HG03108 (cell line): Measurements from ENCODE around the gene SASH1.
A peak's percentile ranks its signal among the peaks of the same experiment; 100 is the strongest.

ENCODE experiments used
- ATAC-seq: cut with Tn5 transposase; IDR thresholded peaks from one replicate; pipeline ENCODE4 v1.9.1; 2021; ENCODE audit warnings: moderate library complexity; ENCODE audit not compliant: unreplicated experiment

Gene SASH1

DNA sequence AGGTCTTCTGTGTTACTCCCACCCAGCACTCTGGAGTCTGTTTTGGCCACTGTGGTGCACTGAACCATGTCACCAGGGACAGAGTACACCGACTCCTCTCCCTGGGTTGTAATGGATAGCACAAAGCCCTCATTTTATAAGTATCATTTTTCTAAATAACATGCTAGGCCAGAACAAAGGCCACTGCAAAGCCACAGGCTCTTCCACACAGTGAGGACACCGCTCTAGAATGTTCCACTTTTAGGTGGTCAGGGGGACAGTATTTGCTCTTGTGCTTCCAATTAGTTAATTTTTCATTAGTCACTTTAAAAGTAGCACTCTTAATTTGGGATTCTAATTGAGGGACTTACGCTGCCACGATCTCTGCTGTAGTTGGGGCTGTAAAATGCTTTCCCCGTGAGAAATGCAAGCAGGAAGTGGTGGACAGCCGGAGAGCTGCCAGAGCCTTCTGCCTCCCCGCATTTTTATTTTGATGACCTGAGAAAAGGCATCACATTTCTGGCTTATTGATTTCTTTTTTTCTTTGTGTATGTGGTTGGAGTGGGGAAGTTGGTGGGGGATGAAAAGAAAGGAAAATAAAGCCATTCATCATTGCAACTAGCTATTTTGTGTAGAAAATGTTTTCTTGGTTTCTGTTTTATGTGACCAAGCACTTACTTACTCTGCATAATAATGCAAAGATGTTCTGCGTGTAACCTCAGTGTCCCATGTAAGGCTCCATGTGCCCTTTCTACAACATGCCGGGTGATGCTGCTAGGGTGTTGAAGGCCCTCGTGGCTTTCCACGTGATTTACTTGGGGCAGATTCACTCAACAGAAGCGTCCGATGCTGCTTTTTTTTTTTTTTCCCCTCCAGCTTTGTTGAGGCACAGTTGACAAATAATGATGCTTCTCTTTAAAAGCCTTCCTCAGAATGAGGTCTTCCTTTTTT lies 195.9 kb downstream of the SASH1 start:
- no peak for ATAC-seq

DNA sequence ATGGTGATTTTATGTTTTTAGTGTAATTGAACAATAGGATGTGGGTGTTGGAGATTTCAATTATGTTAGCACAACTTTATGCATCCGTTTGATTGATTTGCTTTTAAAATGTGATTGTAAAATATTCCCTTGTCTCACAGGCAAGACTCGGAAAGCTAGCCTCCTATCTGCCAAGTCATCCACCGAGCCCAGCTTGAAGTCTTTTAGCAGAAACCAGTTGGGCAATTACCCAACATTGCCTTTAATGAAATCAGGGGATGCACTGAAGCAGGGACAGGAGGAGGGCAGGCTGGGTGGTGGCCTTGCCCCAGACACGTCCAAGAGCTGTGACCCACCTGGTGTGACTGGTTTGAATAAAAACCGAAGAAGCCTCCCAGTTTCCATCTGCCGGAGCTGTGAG lies 200.9 kb downstream of the SASH1 start:
- ATAC-seq: no peak

DNA sequence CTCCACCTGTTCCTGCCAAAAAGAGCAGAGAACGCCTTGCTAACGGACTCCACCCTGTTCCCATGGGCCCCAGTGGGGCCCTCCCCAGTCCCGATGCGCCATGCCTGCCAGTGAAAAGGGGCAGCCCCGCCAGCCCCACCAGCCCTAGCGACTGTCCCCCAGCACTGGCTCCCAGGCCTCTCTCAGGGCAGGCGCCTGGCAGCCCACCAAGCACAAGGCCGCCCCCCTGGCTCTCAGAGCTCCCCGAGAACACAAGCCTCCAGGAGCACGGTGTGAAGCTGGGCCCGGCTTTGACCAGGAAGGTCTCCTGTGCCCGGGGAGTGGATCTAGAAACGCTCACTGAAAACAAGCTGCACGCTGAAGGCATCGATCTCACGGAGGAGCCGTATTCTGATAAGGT lies 201.8 kb downstream of the SASH1 start:
- ATAC-seq: no peak

DNA sequence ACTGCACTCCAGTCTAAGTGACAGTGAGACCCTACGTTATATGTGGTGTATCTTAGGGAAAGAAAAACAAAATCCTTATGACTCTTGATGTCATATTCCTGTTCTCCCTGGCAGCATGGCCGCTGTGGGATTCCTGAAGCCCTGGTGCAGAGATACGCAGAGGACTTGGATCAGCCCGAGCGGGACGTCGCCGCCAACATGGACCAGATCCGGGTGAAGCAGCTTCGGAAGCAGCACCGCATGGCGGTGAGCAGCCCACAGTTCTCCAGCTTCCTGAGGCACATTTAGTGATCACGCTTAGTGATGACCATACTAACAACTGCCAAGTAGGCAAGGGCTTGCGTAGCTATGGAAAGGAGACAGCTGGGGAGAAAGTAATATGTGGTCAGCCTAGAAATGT lies 203.3 kb downstream of the SASH1 start:
- no peak for ATAC-seq

DNA sequence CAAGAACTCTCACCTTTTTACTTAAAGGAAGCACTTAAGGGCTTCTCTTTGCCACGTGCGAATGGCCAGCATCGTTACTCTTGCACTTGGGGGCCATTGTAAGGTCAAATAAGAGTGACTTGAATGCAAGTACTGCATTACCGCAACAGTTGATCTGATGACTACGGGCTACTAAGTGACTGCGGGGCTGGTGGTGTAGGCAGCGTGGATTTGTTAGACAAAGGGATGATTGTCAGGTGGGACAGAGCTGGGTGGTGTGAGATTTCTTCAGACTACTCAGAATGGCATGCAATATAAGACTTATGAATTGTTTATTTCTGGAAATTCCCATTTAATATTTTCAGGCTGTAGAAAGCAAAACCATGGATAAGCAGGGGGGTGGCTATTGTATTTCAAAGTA lies 204.5 kb downstream of the SASH1 start:
- ATAC-seq: no peak

DNA sequence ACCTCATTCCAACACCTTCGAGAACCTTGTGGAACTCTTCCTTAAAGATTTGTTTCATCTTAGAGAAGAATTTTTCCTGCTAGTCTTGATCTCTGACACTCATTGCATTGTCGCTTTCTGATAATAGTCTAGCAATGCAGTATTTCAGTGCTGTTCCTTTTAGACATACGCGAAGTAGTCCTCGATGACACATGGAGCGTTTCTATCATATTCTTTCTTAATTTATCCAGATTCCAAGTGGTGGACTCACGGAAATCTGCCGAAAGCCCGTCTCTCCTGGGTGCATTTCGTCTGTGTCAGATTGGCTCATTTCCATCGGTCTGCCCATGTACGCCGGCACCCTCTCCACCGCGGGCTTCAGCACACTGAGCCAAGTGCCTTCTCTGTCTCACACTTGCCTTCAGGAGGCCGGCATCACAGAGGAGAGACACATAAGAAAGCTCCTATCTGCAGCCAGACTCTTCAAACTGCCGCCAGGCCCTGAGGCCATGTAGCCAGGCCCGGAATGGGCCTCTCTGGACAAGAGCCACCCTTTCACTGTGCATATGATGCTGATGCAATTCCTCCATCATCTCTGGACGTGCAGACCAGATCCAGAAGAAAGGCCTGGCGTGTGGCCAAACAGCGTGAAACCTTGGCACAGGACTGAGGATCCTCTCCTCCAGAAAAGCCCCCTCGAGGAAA lies 205.6 kb downstream of the SASH1 start:
- no peak for ATAC-seq

DNA sequence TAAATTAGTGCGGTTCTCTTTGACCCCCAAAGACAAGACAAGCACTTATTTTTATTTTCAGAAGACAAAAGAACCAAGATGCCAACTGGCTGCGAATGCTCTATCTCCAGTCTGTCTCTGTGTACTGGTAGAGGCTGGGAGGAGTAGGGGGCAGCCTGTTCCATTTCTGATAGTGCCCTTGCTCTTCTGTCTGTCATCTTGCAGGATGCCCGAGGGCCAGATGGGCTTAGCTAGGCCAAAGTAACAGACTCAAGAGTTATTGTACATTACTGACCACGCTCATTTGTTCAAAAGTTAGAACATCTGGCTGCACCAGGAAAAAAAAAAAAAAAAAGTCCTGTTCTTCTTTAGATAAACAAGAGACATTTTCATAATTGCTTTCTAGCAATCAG lies 206.1 kb downstream of the SASH1 start:
- no peak for ATAC-seq

DNA sequence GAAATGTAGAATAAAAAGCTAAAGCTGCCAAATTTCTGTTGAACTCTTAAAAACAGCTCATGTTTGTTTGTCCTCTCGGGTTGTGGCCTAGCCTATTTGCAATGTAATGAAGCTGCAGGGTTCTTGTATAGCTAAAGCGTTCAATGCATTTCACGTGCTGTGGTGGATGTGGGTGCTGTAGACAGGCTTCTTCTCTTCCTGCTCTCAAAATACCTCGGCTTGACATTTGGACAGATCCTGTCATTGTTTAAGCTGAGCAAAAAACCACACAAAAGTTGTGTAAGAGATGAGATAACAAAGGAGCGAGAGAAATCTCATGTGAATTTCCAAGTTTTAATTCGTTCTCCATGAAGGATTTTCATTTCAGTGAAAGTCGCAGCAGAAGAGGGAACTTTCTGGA lies 207.9 kb downstream of the SASH1 start:
- no peak for ATAC-seq

DNA sequence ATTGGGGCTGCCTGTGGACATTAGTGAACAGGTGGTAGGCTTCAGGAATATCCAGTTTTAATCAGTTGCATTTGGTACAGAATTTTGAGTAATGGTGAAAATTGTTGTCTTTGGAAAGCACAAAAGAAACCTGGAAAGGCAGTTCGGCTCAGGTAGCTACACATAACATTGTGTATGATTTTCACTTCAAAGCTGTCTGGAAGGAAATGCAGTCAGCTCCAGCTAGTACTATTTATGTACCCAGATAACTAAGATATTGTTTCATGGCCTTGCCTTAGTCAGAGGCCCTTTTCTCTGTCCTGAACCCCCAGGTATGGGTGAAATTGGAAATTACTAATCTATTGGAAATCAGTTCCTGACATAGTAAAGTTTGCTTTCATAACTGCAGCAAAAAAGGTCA lies 208.6 kb downstream of the SASH1 start:
- ATAC-seq: no peak

DNA sequence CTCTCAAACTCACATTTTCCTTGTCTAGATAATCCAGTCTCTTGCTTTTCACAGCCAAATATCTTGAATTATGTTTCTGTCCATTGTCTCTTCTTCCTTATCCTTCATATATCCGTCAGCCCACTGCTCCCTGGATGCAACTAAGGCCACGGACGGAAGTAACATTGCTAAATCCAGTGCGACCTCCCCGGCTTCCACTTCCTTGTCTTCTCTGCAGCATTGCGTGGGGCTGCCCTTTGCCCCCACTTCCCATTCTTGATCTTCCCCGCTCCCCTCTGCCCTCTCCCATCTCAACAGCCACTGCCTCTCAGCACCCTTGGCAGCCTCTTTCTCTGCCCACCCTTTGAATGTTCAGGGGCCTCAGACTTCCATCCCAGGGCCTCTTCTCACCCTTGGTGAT lies 213.8 kb downstream of the SASH1 start:
- ATAC-seq: no peak

DNA sequence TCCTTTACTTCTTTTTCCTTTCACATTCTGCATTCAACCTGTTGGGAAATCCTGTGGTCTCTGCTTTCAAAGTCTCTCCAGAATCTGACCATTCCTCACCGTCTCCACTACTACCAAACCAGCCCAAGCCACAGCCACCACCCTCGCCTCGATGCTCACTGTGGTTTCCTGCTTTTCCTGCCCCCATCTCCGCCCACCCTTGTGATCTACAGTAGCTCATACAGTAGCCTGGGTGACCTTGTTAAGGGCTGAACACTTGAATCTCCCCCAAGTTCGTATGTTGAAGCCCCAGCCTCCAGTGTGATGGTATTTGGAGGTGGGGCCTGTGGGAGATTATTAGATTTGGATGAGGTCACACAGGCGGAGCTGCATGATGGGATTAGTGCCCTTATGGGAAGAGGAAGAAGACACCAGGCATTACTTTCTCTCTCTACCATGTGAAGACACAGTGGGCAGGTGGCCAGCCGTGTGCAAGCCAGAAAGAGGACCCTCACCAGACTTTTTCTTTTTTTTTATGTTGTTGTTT lies 215.2 kb downstream of the SASH1 start:
- ATAC-seq: no peak

DNA sequence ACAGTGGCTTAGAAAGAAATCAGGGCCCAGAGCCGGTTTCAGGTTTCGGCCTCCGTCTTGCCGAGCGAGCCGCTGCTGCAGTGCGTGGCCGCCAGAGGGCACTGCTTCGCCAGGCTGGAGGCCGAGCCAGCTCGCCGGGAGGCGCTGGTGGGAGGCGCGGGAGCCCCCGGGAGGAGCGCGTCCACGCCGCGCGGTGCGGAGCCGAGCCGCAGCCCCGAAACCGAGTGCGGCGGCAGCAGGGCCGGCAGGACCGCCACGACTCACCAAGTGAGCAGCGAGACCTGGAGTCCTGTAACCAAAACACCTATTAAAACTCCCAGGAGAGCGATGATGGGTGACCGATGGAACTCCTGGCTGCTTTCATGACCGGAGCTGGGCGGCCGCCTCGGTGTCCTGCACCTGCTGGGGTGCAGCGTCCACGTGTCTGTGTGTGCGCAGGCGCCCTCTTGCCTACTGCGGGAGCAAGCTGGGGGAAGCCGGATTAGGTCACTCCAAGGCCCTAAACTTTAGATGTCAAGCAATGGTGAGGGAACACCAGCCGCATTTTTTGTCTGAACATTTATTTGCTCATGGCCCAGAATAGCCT lies 217.3 kb downstream of the SASH1 start:
- ATAC-seq: peak; percentile 75

DNA sequence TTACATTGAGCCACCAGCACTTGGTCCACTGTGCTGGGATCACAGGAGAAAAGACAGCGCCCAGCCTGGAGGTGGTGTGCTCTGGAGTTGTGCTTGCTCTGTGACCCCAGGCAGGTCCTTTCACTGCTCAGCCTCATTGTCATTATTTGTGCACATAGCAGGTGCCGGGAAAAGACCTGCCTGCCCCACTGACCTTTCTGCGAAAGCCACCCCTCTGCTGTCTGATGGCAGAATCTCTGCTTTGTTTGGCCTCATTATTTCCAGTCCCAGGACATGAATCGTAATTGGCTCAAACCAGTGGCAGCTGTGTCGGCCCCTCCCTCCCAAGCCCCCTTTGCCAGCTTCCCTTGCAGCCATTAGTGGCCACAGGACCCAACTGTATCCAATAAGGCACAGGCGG lies 219.0 kb downstream of the SASH1 start:
- no peak for ATAC-seq

DNA sequence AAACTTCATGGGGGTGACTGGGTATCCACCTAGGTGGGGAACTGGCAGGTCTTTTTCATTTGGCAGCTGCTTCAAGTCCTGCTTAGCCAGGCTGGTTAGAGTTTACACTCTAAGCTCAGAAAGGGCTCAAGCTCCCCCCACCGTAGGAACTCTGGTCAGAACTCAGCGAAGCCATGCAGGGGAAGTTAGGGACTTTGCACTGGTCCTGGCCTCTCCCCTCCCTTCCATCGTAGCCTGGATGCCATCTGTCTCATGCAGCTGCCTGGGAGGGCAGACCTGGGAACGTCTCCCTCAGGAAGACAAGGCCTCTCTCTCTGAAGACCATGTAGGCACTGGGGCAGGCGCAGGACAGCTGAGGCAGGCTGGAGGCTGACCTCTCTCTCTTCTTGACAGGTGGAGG lies 220.4 kb downstream of the SASH1 start:
- ATAC-seq: no peak

DNA sequence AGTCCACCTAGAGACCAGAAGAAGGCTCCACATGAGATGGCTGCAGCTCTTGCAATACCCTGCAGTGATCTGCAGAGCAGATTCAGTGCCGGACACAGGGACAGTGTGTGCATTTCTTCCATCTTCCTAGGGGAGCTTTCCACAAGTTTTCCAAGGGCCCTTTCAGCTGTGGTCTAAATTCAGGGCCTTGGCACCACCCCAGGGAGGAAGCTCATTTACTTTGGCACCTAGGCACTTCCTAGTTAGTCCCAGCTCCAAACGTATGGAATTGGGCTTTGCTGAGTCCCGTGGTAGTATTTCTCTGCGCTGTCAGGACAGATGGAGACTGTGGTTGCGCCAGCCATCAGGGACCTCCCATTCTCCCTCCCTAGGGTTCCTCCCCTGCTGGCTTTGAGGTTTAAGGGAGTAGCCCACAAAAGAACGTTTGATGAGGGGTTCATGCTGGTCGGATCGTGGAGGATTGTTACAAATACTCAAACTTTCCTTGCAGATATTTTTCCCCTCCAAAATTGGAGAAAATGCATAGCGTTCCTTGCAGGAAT lies 221.9 kb downstream of the SASH1 start:
- ATAC-seq: no peak

DNA sequence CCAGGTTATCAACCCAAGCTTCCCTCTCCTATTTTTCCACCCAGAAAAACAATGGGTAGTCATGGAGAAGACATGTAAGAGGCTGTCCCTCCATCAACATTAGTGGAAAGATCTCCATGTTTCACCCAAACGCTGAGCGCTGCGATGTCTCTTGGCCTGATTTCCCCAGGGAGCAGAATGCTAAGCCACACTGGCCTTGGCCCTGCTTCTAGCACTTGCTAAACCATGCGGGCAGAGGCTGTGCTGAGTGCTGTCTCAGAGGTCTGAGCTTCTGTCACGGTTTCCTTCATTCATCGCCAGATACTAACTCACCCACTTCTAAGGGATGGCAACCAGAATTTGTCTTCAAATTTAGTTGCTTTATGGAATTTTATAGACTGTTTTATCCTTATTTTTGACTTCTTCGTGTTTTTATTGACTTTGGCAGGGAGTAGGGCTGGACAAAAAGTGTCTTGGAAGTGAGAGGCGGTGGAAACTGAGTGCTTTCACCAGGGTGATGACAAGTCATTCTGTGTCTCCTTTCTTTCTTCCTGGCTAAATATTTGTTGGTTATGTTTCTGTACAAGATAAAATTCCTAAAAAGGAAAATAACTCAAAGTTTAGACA lies 222.8 kb downstream of the SASH1 start:
- ATAC-seq: no peak

DNA sequence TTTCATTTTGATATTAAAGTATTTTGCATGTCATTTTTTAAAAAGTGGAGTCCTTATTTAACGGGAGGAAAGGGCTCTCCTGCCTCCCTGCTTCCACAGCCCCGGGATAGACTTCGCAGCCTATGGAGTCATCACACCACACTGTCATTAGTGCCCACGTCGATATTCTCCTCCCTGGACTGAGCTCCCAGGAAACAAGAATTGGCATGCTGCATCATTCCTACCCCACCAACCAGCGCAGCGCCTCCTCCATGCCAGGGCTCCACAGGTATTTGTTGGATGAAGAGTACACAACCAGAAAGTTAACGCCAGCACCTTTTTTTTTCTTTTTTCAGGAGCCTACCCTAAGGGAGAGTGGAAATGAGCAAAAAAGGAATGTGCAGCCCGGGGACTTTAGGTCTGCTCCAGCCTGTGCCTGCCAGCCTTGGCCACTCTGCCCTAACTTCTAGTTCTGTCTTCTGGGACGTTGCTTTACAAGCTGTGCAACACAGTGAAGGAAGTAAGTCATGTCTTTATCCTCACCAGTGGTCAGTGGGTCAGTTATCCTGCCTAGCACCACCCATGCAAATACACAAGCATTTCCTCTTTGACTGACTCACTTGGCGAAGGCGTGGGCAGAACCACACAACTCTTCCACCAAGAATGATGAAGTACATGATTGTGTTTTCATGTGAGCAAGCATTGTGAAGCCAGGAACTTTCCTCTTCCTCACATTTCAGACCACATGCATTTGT lies 223.5 kb downstream of the SASH1 start:
- peak; percentile 34 for ATAC-seq

DNA sequence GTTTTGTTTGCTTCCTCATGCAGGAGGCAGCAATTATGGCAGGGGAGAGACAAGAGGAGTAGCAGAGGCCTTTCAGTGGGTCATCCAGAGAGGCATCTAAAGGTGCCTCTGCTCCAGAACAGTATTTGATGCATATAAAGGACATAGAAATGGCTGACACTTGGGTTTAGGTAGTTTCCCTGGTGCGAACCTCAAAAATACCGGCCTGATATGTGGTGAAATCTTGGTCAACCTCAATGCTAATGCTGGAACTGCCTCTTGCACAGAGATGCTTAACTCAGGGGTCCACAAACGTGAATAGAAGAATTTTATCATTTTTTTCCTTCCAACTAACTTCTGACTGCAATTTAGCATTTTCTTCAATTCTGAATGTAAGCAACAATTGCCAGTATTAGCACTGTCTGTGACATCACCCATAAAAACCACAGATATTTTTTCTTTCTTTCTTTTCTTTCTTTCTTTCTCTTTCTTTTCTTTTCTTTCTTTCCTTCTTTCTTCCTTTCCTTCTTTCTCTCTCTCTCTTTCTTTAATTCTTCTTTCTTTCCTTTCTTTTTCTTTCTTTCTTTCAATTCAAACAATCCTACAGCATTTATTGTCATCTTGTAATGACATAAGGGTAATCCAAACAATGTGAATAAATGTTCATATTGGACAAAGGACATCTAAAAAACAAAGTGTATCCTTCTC lies 224.2 kb downstream of the SASH1 start:
- ATAC-seq: peak; percentile 44

DNA sequence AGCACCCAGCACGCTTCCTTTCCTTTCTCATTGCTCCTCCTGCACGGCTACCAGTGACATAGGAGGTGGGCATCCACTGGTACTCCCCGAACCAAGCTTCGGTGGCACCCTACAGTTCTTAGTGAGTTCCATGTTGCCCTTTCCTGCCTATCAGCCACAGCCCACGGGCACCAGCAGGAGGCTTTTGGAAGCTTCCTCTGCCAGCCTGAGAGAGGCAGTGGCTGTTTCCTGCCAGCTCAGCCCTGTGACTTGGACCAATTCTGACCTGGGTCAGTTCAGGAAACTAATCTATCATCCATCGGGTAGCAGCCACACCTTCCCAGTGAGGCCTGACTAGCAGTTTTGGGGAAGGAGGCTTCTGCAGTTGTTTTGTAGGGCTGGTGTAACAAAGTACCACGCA lies 227.8 kb downstream of the SASH1 start:
- ATAC-seq: no peak
